ENCODE data around the gene SLC47A1. TPM values are rescaled to one million over a fixed set of nuclear protein-coding genes. Genes with fewer than 3 reads are reported as not detected.
"Not testable (repeated sequence)": the region's sequence is repeated elsewhere in the genome, so short reads cannot be mapped to it uniquely, and the experiment has no call there.

The SLC47A1 gene
- total and polyA plus RNA-seq, 2 experiments from 2014 or later, result 0.76 to 7.0 TPM

- Histone ChIP-seq H3F3A (ENCODE audit: insufficient read depth) (no peaks in the 10 kb centered on the region), H4K20me1 (ENCODE audit: insufficient read depth) (no peaks in the 10 kb centered on the region), H3K79me2 (ENCODE audit: insufficient read depth) (no peaks in the 10 kb centered on the region), H3K27ac (no peak overlapping the region), H3K27me3 (replicated peaks; ENCODE audit: insufficient read depth) (peaks cover 17% of the 10 kb centered on the region), H3K9me3 (ENCODE audit: low read depth) (no peaks in the 10 kb centered on the region), H3K36me3 (ENCODE audit: low read depth) (no peaks in the 10 kb centered on the region), H2AFZ (no peak overlapping the region), H3K4me2 (ENCODE audit: unreplicated experiment) (no peak overlapping the region), H3K9ac (no peak overlapping the region), H3K4me3 (no peak overlapping the region), H3K9me2 (ENCODE audit: insufficient read depth) (no peaks in the 10 kb centered on the region), H3K4me1 (ENCODE audit: insufficient read depth) (no peaks in the 10 kb centered on the region)
- TF ChIP-seq EZH2phosphoT487 (IDR thresholded peaks at IDR 0.05; ENCODE audit: insufficient read depth, low read depth), result no peak
- TF ChIP-seq EZH2 (IDR thresholded peaks at IDR 0.05; ENCODE audit: insufficient read depth, poor library complexity, severe bottlenecking), result no peak
- DNase-seq, result peak; percentile 49
- 41 to 42% methylated on average over 4 of the region's 4 CpGs for WGBS, 2 experiments (ENCODE audit: low coverage in 1 of 2, low lambda C conversion rate in 2 of 2, missing lambda C conversion rate in 2 of 2)
- in situ Hi-C loops (cut with MboI), result no loop called here
These were observed 44.9 kb downstream of the SLC47A1 start for GRCh38 chr17:19578545-19578944.

GRCh38 chr17:19579192-19579761 lies 45.6 kb downstream of the SLC47A1 start:
- TF ChIP-seq EZH2 (IDR thresholded peaks at IDR 0.05; ENCODE audit: insufficient read depth, poor library complexity, severe bottlenecking) (no peak), EZH2phosphoT487 (IDR thresholded peaks at IDR 0.05; ENCODE audit: insufficient read depth, low read depth) (no peak)

GRCh38 chr17:19579867-19580565 lies 46.4 kb downstream of the SLC47A1 start:
- Histone ChIP-seq H3K9ac (peak overlapping the region; percentile 15; the same call in 1 of the 2 replicates), H3K27me3 (replicated peaks; ENCODE audit: insufficient read depth) (peaks cover 17% of the 10 kb centered on the region), H3K27ac (no peak overlapping the region), H3K9me2 (ENCODE audit: insufficient read depth) (no peaks in the 10 kb centered on the region), H2AFZ (peak overlapping the region; percentile 76), H3K36me3 (ENCODE audit: low read depth) (no peaks in the 10 kb centered on the region), H3K4me2 (ENCODE audit: unreplicated experiment) (peak overlapping the region; percentile 59), H3K9me3 (ENCODE audit: low read depth) (no peaks in the 10 kb centered on the region), H3K79me2 (ENCODE audit: insufficient read depth) (no peaks in the 10 kb centered on the region), H3F3A (ENCODE audit: insufficient read depth) (no peaks in the 10 kb centered on the region), H4K20me1 (ENCODE audit: insufficient read depth) (no peaks in the 10 kb centered on the region), H3K4me1 (ENCODE audit: insufficient read depth) (no peaks in the 10 kb centered on the region), H3K4me3 (peak overlapping the region; percentile 62)
- peak; percentile 60 for DNase-seq
- TF ChIP-seq EZH2phosphoT487 (IDR thresholded peaks at IDR 0.05; ENCODE audit: insufficient read depth, low read depth) (no peak), EZH2 (IDR thresholded peaks at IDR 0.05; ENCODE audit: insufficient read depth, poor library complexity, severe bottlenecking) (no peak)
- WGBS, 2 experiments (ENCODE audit: low coverage in 1 of 2, low lambda C conversion rate in 2 of 2, missing lambda C conversion rate in 2 of 2), result 4 to 8% methylated on average over 51 to 74 of the region's 76 CpGs
- in situ Hi-C loops (cut with MboI), result no loop called here

More at GRCh38 chr17:19579192-19579761, 45.6 kb downstream of the SLC47A1 start:
- H3F3A ChIP-seq (ENCODE audit: insufficient read depth), result no peaks in the 10 kb centered on the region
- no peak overlapping the region for H3K4me2 ChIP-seq (ENCODE audit: unreplicated experiment)
- H3K27me3 ChIP-seq (replicated peaks; ENCODE audit: insufficient read depth), result peaks cover 17% of the 10 kb centered on the region
- no peaks in the 10 kb centered on the region for H3K9me2 ChIP-seq (ENCODE audit: insufficient read depth)
- no peaks in the 10 kb centered on the region for H4K20me1 ChIP-seq (ENCODE audit: insufficient read depth)
- no peaks in the 10 kb centered on the region for H3K36me3 ChIP-seq (ENCODE audit: low read depth)
- no peak overlapping the region for H3K4me3 ChIP-seq
- H3K79me2 ChIP-seq (ENCODE audit: insufficient read depth), result no peaks in the 10 kb centered on the region
- WGBS, 2 experiments (ENCODE audit: low coverage in 1 of 2, low lambda C conversion rate in 2 of 2, missing lambda C conversion rate in 2 of 2), result 53 to 56% methylated on average over 15 to 19 of the region's 19 CpGs
- H3K4me1 ChIP-seq (ENCODE audit: insufficient read depth), result no peaks in the 10 kb centered on the region
- in situ Hi-C loops (cut with MboI), result no loop called here
- H2AFZ ChIP-seq, result no peak overlapping the region
- H3K27ac ChIP-seq, result no peak overlapping the region
- H3K9ac ChIP-seq, result no peak overlapping the region
- no peaks in the 10 kb centered on the region for H3K9me3 ChIP-seq (ENCODE audit: low read depth)
- no peak for DNase-seq

DNA sequence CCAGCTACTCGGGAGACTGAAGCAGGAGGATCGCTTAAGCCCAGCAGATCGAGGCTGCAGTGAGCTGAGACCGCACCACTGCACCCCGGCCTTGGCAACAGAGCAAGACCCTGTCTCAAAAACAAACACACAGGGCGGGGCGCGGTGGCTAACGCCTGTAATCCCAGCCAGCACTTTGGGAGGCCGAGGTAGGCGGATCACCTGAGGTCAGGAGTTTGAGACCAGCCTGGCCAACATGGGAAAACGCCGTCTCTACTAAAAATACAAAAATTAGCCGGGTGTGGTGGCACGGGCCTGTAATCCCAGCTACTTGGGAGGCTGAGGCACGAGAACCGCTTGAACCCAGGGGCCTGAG lies 46.9 kb downstream of the SLC47A1 start:
- in situ Hi-C loops (cut with MboI), result not testable (repeated sequence)
- WGBS, 2 experiments (ENCODE audit: low coverage in 1 of 2, low lambda C conversion rate in 2 of 2, missing lambda C conversion rate in 2 of 2), result 75 to 76% methylated on average over 17 of the region's 17 CpGs

DNA sequence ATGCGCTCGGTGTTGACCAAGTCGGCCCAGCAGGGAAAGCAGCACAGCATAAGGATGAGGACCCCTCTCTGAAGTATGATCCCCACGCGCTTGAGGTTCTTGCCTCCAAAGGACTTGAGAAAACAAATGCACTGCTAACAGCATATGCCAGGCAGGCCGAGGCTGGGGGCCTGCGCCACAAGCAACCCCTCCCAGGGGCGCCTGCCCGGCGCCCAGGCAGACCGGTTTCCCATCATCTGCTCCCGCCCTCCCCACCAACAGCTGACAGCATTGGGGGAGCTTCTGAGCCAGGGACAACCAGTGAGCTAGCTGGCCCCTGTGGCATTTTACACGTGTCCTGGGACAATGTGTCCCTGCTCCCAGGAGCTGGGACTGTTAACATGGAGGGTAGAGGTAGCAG lies 48.5 kb downstream of the SLC47A1 start:
- H3K27me3 ChIP-seq (replicated peaks; ENCODE audit: insufficient read depth), result peaks cover 23% of the 10 kb centered on the region
- H3K36me3 ChIP-seq (ENCODE audit: low read depth); DNase-seq; in situ Hi-C loops (cut with MboI); H2AFZ ChIP-seq; H4K20me1 ChIP-seq (ENCODE audit: insufficient read depth); H3F3A ChIP-seq (ENCODE audit: insufficient read depth); H3K4me3 ChIP-seq; H3K79me2 ChIP-seq (ENCODE audit: insufficient read depth); H3K9me2 ChIP-seq (ENCODE audit: insufficient read depth); H3K27ac ChIP-seq; H3K4me2 ChIP-seq (ENCODE audit: unreplicated experiment); H3K9ac ChIP-seq; H3K9me3 ChIP-seq (ENCODE audit: low read depth); H3K4me1 ChIP-seq (ENCODE audit: insufficient read depth): not testable (repeated sequence)
- 90 to 91% methylated on average over 12 to 13 of the region's 13 CpGs for WGBS, 2 experiments (ENCODE audit: low coverage in 1 of 2, low lambda C conversion rate in 2 of 2, missing lambda C conversion rate in 2 of 2)

More for the DNA sequence above, 46.9 kb downstream of the SLC47A1 start:
- peaks cover 17% of the 10 kb centered on the region for H3K27me3 ChIP-seq (replicated peaks; ENCODE audit: insufficient read depth)
- H3K79me2 ChIP-seq (ENCODE audit: insufficient read depth); H3K4me1 ChIP-seq (ENCODE audit: insufficient read depth); H3K27ac ChIP-seq; H3F3A ChIP-seq (ENCODE audit: insufficient read depth); H3K9me3 ChIP-seq (ENCODE audit: low read depth); H3K9ac ChIP-seq; DNase-seq; H3K9me2 ChIP-seq (ENCODE audit: insufficient read depth); H4K20me1 ChIP-seq (ENCODE audit: insufficient read depth); H3K36me3 ChIP-seq (ENCODE audit: low read depth); H2AFZ ChIP-seq: not testable (repeated sequence)
- peak overlapping the region; percentile 62 for H3K4me3 ChIP-seq
- peak overlapping the region; percentile 59 for H3K4me2 ChIP-seq (ENCODE audit: unreplicated experiment)

Data from GM23248 (cell line).